Measurements from ENCODE around the gene HADHB.

- TF ChIP-seq GATA2 (IDR thresholded peaks at IDR 0.05; ENCODE audit: low read depth, low read length) (no peak), GATA3 (IDR thresholded peaks at IDR 0.05; ENCODE audit: low read depth, low read length) (no peak)
Observed at GRCh38 chr2:26300234-26300925, 55.6 kb downstream of the HADHB start.
